Measurements from ENCODE around the gene GANAB.

GRCh38 chr11:62622476-62623089, 23.8 kb downstream of the GANAB start:
- TF ChIP-seq CTCF (IDR thresholded peaks at IDR 0.05; ENCODE audit: poor library complexity) (no peak), EZH2 (IDR thresholded peaks at IDR 0.05; ENCODE audit: borderline replicate concordance) (no peak)

All from hepatocyte (in vitro differentiated cells).